Stomach (tissue), 9 donors: ENCODE results near the gene SEMA3D. TPM values are rescaled to one million over a fixed set of nuclear protein-coding genes. Genes with fewer than 3 reads are reported as not detected.

ENCODE experiments used
- DNase-seq, 2 donors: peaks; one replicate each; pipeline versions ENCODE4 v3.0.0 to v3.0.0-alpha.2; 2013 to 2019
- H3K27ac ChIP-seq, 5 donors: fragments of 200-600 bp in 4 of 5; sonication (generic) in 4 of 5; one replicate each; pipeline ENCODE4 v1.5.1; 2013 to 2019; ENCODE audit warnings: mild to moderate bottlenecking in 1 of 5, moderate library complexity in 1 of 5
- H3K27me3 ChIP-seq, 3 donors: fragments of 200-600 bp; sonication (generic); one replicate each; pipeline ENCODE4 v1.5.1; 2017 to 2019; ENCODE audit warnings: mixed run types in 1 of 3
- H3K36me3 ChIP-seq, 4 donors: fragments of 200-600 bp; sonication (generic); 1 replicate in 3 of 4; 2 replicates in 1 of 4; pipeline ENCODE4 v1.5.1; 2016 to 2019
- H3K4me1 ChIP-seq, 4 donors: fragments of 200-600 bp; sonication (generic); one replicate each; pipeline ENCODE4 v1.5.1; 2016 to 2019
- H3K4me3 ChIP-seq, 4 donors: fragments of 200-600 bp; sonication (generic) in 3 of 4; one replicate each; pipeline ENCODE4 v1.5.1; 2016 to 2019; ENCODE audit warnings: mild to moderate bottlenecking in 1 of 4
- H3K9me3 ChIP-seq, 4 donors: fragments of 200-600 bp; sonication (generic); one replicate each; pipeline ENCODE4 v1.5.1; 2016 to 2019
- EP300 ChIP-seq: sonication (generic); formaldehyde crosslinking; IDR thresholded peaks from one replicate; pipeline ENCODE4 v1.6.1; 2017; ENCODE audit warnings: antibody characterized with exemption
- POLR2A ChIP-seq, 4 donors: fragments of 450-650 bp; IDR thresholded peaks; one replicate each; pipeline ENCODE4 v1.6.1; 2016; ENCODE audit warnings: antibody characterized with exemption in 4 of 4, control low read depth in 2 of 4, mild to moderate bottlenecking in 1 of 4, moderate library complexity in 1 of 4
- POLR2AphosphoS5 ChIP-seq, 3 donors: sonication (generic); formaldehyde crosslinking; IDR thresholded peaks; one replicate each; pipeline ENCODE4 v1.6.1; 2016; ENCODE audit warnings: antibody characterized with exemption in 3 of 3
- WGBS, 5 donors: extraction: QIAGEN DNeasy Blood & Tissue Kit in 3 of 5; methylation state at CpG; one replicate each; pipeline versions ENCODE4 v1.1.5 to v1.1.7; 2013 to 2018; 5-methylcytosine and 5-hydroxymethylcytosine counted together
- intact Hi-C: fragments of 100-400 bp; cut with DNase I; formaldehyde crosslinking; loops from one replicate; pipeline ENCODE4 v1.15.1; 2023; ENCODE audit warnings: low total_unique reads
- polyA plus RNA-seq, 3 donors: library from polyadenylated mRNA; stranded (reverse); fragments of 200-250 nt; gene quantifications; one replicate each; pipeline ENCODE4 v1.2.3, GENCODE V29; 2013
- total RNA-seq, 5 donors: library from RNA; depleted of rRNA; stranded (reverse); fragments of >200 nt; gene quantifications; one replicate each; pipeline versions ENCODE4 v1.1.0 to v1.2.3, GENCODE V29; 2014 to 2016
- TF ChIP-seq, protein P1 (sequence below), 7 experiments: fragments of 450-650 bp in 4 of 7; fragments of 200-600 bp in 3 of 7; sonication (generic) in 3 of 7; IDR thresholded peaks; one replicate each; pipeline ENCODE4 v1.5.1; 2016 to 2019; ENCODE audit warnings: antibody characterized with exemption in 7 of 7, control low read depth in 2 of 7, mild to moderate bottlenecking in 1 of 7
- donor health status: healthy with polysubstance abuse.
- donor health status: Bipolar disorder and iron deficiency.
- donor health status: healthy.

Gene SEMA3D
- total and polyA plus RNA-seq, 8 donors: 0.44 to 20.9 (median 2.6) TPM; not detected in 1

GRCh38 chr7:85016286-85016685, 170.6 kb downstream of the SEMA3D start:
- TF ChIP-seq, protein P1, sequence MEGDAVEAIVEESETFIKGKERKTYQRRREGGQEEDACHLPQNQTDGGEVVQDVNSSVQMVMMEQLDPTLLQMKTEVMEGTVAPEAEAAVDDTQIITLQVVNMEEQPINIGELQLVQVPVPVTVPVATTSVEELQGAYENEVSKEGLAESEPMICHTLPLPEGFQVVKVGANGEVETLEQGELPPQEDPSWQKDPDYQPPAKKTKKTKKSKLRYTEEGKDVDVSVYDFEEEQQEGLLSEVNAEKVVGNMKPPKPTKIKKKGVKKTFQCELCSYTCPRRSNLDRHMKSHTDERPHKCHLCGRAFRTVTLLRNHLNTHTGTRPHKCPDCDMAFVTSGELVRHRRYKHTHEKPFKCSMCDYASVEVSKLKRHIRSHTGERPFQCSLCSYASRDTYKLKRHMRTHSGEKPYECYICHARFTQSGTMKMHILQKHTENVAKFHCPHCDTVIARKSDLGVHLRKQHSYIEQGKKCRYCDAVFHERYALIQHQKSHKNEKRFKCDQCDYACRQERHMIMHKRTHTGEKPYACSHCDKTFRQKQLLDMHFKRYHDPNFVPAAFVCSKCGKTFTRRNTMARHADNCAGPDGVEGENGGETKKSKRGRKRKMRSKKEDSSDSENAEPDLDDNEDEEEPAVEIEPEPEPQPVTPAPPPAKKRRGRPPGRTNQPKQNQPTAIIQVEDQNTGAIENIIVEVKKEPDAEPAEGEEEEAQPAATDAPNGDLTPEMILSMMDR (IDR thresholded peaks at IDR 0.05): no peak
- TF ChIP-seq EP300: no peak
- TF ChIP-seq POLR2A (IDR thresholded peaks at IDR 0.05): no peak
- TF ChIP-seq POLR2AphosphoS5 (IDR thresholded peaks at IDR 0.05): no peak
- Histone ChIP-seq H3K9me3 (no peaks in the 10 kb centered on the region), H3K27ac (no peak overlapping the region), H3K4me1 (peaks cover 0 to 3% (median 0%) of the 10 kb centered on the region in 4 donors), H3K27me3 (no peaks in the 10 kb centered on the region), H3K4me3 (no peak overlapping the region), H3K36me3 (no peaks in the 10 kb centered on the region)
- intact Hi-C loops: no loop called here
- DNase-seq: no peak
- 94 to 100% (median 96%) methylated on average over 1 of the region's 1 CpG for WGBS, 5 donors

- Histone ChIP-seq H3K4me1 (peaks cover 0 to 3% (median 0%) of the 10 kb centered on the region in 4 donors), H3K4me3 (no peak overlapping the region), H3K27me3 (no peaks in the 10 kb centered on the region), H3K36me3 (no peaks in the 10 kb centered on the region), H3K9me3 (no peaks in the 10 kb centered on the region), H3K27ac (no peak overlapping the region)
- intact Hi-C loops: no loop called here
- DNase-seq: no peak
- TF ChIP-seq POLR2AphosphoS5 (IDR thresholded peaks at IDR 0.05) (no peak), EP300 (no peak), POLR2A (IDR thresholded peaks at IDR 0.05) (no peak)
- TF ChIP-seq, protein P1 (IDR thresholded peaks at IDR 0.05): no peak
- WGBS, 5 donors: 88 to 93% (median 90%) methylated on average over 7 of the region's 7 CpGs
Observed at GRCh38 chr7:85014936-85015660, 171.8 kb downstream of the SEMA3D start.

DNA sequence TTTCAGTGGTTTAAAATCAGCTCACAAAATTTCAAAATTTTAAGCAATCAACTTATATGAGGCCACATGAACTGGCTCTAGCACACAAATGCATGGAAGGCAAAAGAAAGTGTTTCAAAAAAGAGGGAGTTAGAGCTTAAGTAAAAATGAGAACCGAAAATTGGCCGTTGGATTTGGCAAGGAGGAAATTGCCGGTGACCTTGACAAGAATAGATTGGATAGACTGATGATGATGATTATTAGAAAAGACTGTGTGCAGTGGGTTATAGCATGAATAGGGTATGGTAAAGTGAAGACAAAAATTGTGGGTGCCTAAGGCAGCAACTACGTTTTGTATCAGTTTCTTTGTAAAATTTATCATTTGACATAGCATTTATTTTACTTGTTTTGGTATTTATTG, 175.7 kb downstream of the SEMA3D start:
- intact Hi-C loops: no loop called here

DNA sequence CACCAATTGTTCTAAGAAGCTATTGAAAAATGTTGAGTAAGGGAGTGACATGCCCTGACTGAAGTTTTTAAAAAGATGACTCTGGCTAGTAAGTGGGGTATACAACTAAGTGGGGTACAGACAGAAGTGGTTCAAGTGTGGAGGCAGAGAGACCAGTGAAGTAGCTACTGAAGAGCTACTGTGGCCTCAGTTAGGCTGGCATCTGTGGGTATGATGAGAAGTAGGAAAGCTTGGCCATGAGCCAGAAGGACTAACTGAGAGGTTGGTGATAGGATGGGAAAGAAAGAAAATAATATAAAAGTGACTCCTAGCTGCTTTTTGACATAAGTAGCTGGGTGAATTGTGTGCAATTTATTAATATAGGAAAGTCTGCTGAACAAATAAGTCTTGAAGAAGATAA, 176.6 kb downstream of the SEMA3D start:
- intact Hi-C loops: no loop called here
- Histone ChIP-seq H3K4me3 (no peak overlapping the region), H3K27ac (no peak overlapping the region), H3K27me3 (no peaks in the 10 kb centered on the region), H3K4me1 (no peaks in the 10 kb centered on the region), H3K9me3 (no peaks in the 10 kb centered on the region), H3K36me3 (no peaks in the 10 kb centered on the region)
- TF ChIP-seq POLR2AphosphoS5 (IDR thresholded peaks at IDR 0.05) (no peak), EP300 (no peak), POLR2A (IDR thresholded peaks at IDR 0.05) (no peak)
- TF ChIP-seq, protein P1 (IDR thresholded peaks at IDR 0.05): no peak
- no peak for DNase-seq

More for the DNA sequence above, 175.7 kb downstream of the SEMA3D start:
- no peak for DNase-seq
- Histone ChIP-seq H3K4me3 (no peak overlapping the region), H3K36me3 (no peaks in the 10 kb centered on the region), H3K27ac (no peak overlapping the region), H3K9me3 (no peaks in the 10 kb centered on the region), H3K4me1 (no peaks in the 10 kb centered on the region), H3K27me3 (no peaks in the 10 kb centered on the region)
- 89 to 95% (median 92%) methylated on average over 4 of the region's 4 CpGs for WGBS, 5 donors
- TF ChIP-seq, protein P1 (IDR thresholded peaks at IDR 0.05): no peak
- TF ChIP-seq POLR2A (IDR thresholded peaks at IDR 0.05) (no peak), POLR2AphosphoS5 (IDR thresholded peaks at IDR 0.05) (no peak), EP300 (no peak)
